AG04450 (cell line): ENCODE data around the gene DNAJC4. TPM values are rescaled to one million over a fixed set of nuclear protein-coding genes. Genes with fewer than 3 reads are reported as not detected.
A peak's percentile ranks its signal among the peaks of the same experiment; 100 is the strongest.

Experiments
- CTCF ChIA-PET: fragments of 300-600, 350-600 bp; formaldehyde crosslinking; extraction: SDS; loops from one replicate; lab custom pipeline; 2022; ENCODE audit warnings: antibody characterized with exemption, inconsistent platforms; lab: Charles Lee
- POLR2A ChIA-PET: fragments of 350-600 bp; formaldehyde crosslinking; extraction: SDS; loops from one replicate; lab custom pipeline; 2021; ENCODE audit warnings: antibody characterized with exemption, inconsistent platforms; lab: Yijun Ruan, JAX
- DNase-seq: peaks from one replicate; pipeline ENCODE4 v3.0.0-alpha.2; 2011; ENCODE audit warnings: low read depth, low spot score
- H3K27ac ChIP-seq: one replicate; pipeline ENCODE4 v1.5.1; 2012; ENCODE audit warnings: low read depth, low read length, control low read depth
- H3K27me3 ChIP-seq: one replicate; pipeline ENCODE4 v1.6.0; 2012; ENCODE audit warnings: low read length; ENCODE audit not compliant: control insufficient read depth, insufficient read depth
- H3K4me3 ChIP-seq: 2 replicates; pipeline ENCODE4 v1.5.1; 2011; ENCODE audit warnings: mild to moderate bottlenecking, low read depth, low read length, control low read depth
- H3K9me3 ChIP-seq: 2 replicates; pipeline ENCODE4 v1.5.1; 2012; ENCODE audit warnings: low read length; ENCODE audit not compliant: control insufficient read depth, insufficient read depth
- polyA plus RNA-seq: library from polyadenylated mRNA; depleted of rRNA; stranded (reverse); fragments of >200 nt; gene quantifications from 2 replicates; pipeline ENCODE4 v1.2.3, GENCODE V29; 2011
- TF ChIP-seq, protein P1 (sequence below): IDR thresholded peaks from 2 replicates; pipeline ENCODE4 v1.5.1; 2011; ENCODE audit warnings: low read depth, low read length, control low read depth, inconsistent platforms

DNAJC4 gene
- polyA plus RNA-seq, 1 experiment: 18.7 TPM

DNA sequence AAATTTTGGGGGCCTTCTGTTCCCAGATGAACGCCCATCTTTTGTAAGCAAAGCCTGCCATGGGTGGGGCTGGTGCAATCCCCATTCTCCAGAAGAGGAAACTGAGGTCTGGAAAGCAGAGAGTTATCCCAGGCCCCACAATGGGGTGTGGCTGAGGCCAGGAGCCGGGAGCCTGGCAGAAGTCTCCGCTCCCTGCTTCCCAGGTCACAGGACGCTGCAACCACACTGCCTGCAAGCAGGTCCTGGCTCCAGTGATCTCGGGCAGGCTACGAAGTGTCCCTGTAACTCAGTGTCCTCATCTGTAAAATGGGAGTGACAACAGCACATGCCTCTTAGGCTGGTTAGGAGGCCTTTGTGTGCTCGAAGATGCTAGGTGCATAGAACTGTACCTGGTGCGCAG lies 22.7 kb downstream of the DNAJC4 start:
- DNase-seq: no peak
- H3K9me3 ChIP-seq: no peaks in the 10 kb centered on the region
- TF ChIP-seq, protein P1, sequence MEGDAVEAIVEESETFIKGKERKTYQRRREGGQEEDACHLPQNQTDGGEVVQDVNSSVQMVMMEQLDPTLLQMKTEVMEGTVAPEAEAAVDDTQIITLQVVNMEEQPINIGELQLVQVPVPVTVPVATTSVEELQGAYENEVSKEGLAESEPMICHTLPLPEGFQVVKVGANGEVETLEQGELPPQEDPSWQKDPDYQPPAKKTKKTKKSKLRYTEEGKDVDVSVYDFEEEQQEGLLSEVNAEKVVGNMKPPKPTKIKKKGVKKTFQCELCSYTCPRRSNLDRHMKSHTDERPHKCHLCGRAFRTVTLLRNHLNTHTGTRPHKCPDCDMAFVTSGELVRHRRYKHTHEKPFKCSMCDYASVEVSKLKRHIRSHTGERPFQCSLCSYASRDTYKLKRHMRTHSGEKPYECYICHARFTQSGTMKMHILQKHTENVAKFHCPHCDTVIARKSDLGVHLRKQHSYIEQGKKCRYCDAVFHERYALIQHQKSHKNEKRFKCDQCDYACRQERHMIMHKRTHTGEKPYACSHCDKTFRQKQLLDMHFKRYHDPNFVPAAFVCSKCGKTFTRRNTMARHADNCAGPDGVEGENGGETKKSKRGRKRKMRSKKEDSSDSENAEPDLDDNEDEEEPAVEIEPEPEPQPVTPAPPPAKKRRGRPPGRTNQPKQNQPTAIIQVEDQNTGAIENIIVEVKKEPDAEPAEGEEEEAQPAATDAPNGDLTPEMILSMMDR: no peak
- H3K27ac ChIP-seq: no peak overlapping the region
- POLR2A ChIA-PET: interaction anchor here (1.4 to 1.5 kb wide), 2 partner anchors 10 to 17 kb away, joined by 8 to 11 read pairs; no protein-coding TSS in a partner anchor
- CTCF ChIA-PET: interaction anchor here (1.0 to 3.9 kb wide), 6 partner anchors 10 to 102 kb away, joined by 3 to 50 read pairs (median 10); partner anchors contain the start of gene CATSPERZ
- peak overlapping the region; percentile 77 for H3K4me3 ChIP-seq
- no peaks in the 10 kb centered on the region for H3K27me3 ChIP-seq

DNA sequence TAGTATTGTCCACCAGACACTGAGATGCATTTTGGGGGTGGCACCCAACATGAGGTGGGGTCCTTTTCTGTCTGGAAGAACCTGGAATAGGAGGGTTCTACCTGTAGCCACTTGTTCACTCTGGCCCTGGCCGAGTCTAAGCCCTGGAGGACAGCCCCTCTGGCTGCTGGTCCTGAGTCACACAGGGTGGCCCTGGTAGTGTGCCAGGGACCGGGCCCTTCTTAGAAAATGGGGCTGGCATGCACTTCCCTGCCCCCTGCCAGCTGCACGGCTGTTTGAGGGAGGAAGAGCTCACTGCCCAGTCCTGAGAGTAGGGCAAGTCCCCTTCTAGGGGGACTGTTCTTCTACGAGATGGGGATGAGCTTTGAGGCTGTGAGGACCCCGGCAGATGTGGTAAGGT lies 23.1 kb downstream of the DNAJC4 start:
- CTCF ChIA-PET: interaction anchor here (1.0 to 1.3 kb wide), 2 partner anchors 49 to 51 kb away, joined by 3 to 4 read pairs; no protein-coding TSS in a partner anchor

DNA sequence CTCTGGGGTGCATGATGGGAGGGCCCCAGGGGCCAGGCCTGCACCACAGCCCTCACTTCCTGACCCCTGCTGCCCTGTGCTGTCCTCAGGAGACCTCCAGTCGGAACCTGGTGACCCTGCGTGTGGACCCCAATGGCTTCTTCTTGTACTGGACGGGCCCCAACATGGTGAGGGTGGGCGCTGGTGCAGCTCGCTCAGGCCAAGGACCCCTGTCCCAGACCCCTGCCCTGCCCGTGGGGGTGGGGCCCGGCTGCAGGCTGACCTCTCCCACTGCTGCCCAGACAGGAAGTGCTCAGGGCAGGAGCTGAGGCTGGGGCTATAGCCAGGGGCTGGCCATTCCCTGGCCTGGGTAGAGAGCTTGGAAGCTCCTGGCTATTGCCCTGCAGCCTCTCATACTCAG lies 24.0 kb downstream of the DNAJC4 start:
- TF ChIP-seq, protein P1: no peak
- ChIA-PET POLR2A (no interaction called here), CTCF (interaction anchor here (1.0 to 1.3 kb wide), 2 partner anchors 50 kb away, joined by 3 to 4 read pairs; no protein-coding TSS in a partner anchor)
- DNase-seq: no peak
- Histone ChIP-seq H3K27me3 (no peaks in the 10 kb centered on the region), H3K27ac (no peak overlapping the region), H3K4me3 (no peak overlapping the region), H3K9me3 (no peaks in the 10 kb centered on the region)

More for the DNA sequence above, 23.1 kb downstream of the DNAJC4 start:
- H3K9me3 ChIP-seq: no peaks in the 10 kb centered on the region
- TF ChIP-seq, protein P1: no peak
- POLR2A ChIA-PET: no interaction called here
- no peaks in the 10 kb centered on the region for H3K27me3 ChIP-seq
- H3K4me3 ChIP-seq: no peak overlapping the region
- DNase-seq: no peak
- no peak overlapping the region for H3K27ac ChIP-seq

DNA sequence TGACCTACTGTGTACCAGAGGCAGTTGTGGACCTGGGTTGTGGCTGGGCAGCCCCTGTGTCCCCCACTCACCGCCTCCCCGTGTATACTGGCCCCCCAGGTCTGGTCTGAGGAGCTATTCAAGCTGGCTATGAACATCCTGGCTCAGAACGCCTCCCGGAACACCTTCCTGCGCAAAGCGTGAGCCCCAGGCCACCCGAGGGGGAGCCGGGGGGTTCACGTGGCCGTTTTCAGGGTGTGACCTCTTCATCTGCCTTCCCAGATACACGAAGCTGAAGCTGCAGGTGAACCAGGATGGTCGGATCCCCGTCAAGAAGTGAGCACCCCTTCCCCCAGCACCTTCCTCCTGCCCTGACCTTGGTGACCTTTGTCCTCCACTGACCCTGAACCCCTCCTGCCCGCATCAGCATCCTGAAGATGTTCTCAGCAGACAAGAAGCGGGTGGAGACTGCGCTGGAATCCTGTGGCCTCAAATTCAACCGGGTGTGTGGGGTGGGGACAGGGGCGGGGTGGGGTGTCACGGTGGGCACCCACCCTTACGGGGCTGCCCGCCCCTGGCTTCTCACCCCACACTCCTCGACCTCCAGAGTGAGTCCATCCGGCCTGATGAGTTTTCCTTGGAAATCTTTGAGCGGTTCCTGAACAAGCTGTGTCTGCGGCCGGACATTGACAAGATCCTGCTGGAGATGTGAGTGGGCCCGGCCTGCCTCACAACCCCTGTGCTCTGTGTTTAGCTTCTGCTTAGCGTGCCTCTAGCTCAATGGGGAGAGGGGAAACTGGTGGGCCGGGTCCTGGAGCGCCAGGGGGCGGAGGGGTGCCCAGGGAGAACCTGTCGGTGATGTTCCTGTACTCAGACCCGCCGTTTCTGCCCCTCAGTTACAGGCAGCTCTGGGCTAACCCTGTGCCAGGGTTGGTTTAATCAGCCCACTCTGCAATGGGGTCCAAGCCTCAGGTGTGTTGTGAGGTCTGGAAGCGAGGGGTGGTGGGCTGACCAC lies 25.1 kb downstream of the DNAJC4 start:
- no peaks in the 10 kb centered on the region for H3K9me3 ChIP-seq
- ChIA-PET POLR2A (interaction anchor here (1.4 kb wide), 1 partner anchor 10 kb away, joined by 9 read pairs; no protein-coding TSS in a partner anchor), CTCF (no interaction called here)
- H3K4me3 ChIP-seq: no peak overlapping the region
- H3K27ac ChIP-seq: no peak overlapping the region
- H3K27me3 ChIP-seq: no peaks in the 10 kb centered on the region
- TF ChIP-seq, protein P1: no peak
- no peak for DNase-seq
